ENCODE results near the gene USP31.

USP31 gene

DNA sequence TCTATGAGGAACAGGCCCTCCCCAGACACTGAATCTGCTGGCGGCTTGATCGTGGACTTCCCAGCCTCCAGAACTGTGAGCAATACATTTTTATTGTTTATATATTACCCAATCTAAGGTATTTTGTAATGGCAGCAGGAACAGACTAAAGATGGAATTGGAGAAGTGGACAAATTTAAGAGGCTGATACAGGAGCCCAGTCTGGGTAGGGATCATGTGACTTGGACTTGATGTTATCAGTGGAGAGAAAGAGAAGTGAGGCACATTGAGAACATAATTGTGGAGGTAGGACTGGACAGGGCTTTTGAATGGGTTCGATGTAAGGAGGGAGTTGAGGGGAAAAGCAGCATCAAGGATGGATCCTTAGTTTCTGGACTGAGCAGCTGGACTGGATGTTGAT lies 93.8 kb downstream of the USP31 start:
- H3K4me3 ChIP-seq (ENCODE audit: low read length) = no peak overlapping the region
- no peak for DNase-seq (ENCODE audit: low read depth)
- TF ChIP-seq, protein P1, sequence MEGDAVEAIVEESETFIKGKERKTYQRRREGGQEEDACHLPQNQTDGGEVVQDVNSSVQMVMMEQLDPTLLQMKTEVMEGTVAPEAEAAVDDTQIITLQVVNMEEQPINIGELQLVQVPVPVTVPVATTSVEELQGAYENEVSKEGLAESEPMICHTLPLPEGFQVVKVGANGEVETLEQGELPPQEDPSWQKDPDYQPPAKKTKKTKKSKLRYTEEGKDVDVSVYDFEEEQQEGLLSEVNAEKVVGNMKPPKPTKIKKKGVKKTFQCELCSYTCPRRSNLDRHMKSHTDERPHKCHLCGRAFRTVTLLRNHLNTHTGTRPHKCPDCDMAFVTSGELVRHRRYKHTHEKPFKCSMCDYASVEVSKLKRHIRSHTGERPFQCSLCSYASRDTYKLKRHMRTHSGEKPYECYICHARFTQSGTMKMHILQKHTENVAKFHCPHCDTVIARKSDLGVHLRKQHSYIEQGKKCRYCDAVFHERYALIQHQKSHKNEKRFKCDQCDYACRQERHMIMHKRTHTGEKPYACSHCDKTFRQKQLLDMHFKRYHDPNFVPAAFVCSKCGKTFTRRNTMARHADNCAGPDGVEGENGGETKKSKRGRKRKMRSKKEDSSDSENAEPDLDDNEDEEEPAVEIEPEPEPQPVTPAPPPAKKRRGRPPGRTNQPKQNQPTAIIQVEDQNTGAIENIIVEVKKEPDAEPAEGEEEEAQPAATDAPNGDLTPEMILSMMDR (conservative IDR thresholded peaks at IDR 0.05; ENCODE audit: low read length) = no peak

DNA sequence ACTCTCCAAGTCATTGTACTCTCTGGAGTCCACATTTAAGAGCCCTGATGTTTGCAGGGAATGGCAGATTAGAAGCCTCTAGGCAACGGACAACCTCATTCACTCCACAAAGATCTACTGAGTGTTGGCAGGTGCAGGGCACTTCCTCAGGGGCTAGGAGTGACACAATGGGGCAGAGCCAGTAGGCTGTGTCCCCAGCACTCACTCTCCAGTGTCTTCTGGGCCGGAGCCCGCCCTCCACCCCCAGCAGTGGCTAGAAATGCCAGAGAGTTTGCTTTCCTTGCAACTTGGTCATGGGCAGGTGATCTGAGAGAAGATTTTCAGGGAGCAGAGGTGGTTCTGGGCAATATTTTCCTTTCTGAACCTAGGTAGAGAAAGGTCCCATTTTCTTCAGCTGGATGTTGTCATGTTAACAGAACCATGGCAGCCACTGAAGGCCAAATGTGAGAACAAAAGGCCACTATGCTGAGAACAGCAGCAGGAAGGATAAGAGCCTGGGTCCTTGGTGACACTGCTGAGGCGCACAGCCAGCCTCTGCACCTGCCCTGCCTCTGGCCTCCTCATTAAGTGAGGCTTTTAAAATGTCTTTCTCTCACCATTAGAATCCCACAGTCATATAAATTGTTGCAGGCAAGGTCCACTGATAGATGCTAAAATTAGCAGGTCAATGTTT lies 96.2 kb downstream of the USP31 start:
- DNase-seq (ENCODE audit: low read depth) = no peak
- no peak overlapping the region for H3K4me3 ChIP-seq (ENCODE audit: low read length)
- TF ChIP-seq, protein P1 (conservative IDR thresholded peaks at IDR 0.05; ENCODE audit: low read length) = no peak

DNA sequence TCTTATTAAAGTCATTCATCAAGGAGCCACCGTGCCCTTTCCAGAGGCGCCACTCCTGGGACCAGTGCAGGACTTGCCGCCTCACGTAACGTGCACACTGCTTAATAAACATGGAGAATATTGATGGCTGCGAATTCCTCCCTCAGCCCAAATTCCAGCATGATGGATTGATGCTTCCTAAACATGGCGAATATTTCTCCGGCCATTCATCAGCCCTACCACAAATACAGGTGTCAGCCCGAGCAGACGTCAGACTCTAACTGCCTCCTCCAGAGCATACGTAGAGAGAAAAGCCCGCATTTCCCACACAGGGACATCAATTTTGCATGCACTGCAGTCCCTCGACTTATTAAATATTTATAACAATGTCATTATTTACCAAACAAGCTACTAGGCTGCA lies 97.0 kb downstream of the USP31 start:
- TF ChIP-seq, protein P1 (conservative IDR thresholded peaks at IDR 0.05; ENCODE audit: low read length) = no peak
- DNase-seq (ENCODE audit: low read depth) = no peak
- no peak overlapping the region for H3K4me3 ChIP-seq (ENCODE audit: low read length)

DNA sequence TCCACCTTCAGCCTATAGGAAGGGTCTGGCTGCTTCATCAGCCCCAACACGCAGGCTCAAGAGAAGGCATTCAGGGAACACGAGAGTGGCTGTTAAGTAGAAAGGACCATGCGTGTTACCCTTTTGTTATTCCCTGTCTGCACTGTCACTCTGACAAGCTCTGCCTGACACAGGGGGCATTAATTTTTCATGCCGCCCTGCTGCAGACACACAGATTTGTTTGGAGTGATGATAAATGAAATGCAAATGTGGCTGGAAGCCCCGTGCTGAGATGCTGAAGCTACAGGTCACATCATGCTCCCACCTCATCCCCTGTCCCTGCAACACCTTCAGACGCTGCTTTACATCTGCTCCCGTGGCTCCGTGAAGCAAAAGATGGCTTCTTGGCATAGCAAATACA lies 97.7 kb downstream of the USP31 start:
- DNase-seq (ENCODE audit: low read depth) = no peak
- TF ChIP-seq, protein P1 (conservative IDR thresholded peaks at IDR 0.05; ENCODE audit: low read length) = no peak
- no peak overlapping the region for H3K4me3 ChIP-seq (ENCODE audit: low read length)

DNA sequence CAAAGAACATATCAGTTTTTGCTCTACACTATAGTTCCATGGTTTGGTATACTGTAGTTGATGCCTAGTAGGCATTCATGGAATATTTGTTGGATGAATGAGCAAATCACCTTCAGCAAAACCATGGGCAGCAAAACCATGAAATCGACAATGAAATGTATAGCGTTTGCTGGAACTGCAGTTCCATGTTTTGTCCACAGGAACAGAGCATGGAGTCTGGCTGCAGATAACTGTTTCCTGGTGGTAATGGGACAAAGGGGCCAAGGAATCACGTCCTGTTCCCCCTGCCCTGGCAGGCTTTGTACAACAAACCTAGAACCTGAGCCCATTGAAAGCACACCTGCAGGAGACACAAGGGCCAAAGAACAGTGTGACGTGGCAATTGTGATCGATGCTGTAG lies 101.1 kb downstream of the USP31 start:
- TF ChIP-seq, protein P1 (conservative IDR thresholded peaks at IDR 0.05; ENCODE audit: low read length) = no peak
- no peak for DNase-seq (ENCODE audit: low read depth)
- H3K4me3 ChIP-seq (ENCODE audit: low read length) = no peak overlapping the region

DNA sequence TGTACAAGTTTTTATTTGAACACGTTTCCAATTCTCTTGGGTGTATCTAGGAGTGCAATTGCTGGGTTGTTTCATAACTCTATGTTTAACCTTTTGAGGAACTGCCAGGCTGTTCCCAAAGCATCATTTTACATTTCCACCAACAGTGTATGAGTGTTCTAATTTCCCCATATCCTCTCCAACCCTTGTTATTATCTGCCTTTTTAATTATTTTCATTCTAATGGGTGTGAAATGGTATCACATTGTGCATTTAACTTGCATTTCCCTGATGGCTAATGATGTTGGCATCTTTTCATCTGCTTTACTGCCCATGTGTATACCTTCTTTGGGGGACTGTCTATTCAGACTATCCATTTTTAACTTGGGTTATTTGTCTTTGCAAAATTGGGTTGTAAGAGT lies 104.2 kb downstream of the USP31 start:
- TF ChIP-seq, protein P1 (conservative IDR thresholded peaks at IDR 0.05; ENCODE audit: low read length) = no peak
- no peak for DNase-seq (ENCODE audit: low read depth)
- H3K4me3 ChIP-seq (ENCODE audit: low read length) = no peak overlapping the region

DNA sequence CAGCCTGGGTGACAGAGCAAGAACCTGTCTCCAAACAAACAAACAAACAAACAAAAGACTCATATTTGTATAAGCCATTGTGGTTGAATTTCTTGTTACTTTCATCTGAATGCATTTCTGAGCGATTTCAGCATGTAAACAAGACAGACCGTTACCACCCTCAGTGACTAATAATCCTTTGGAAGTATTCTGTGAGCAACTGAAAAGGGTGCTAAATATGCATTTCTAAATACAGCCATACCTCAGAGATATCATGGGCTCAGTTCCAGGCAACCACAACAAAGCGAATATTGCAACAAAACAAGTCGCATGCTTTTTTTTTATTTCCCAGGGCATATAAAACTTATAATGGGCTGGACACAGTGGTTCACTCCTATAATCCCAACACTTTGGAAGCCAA lies 109.0 kb downstream of the USP31 start:
- H3K4me3 ChIP-seq (ENCODE audit: low read length) = no peak overlapping the region
- no peak for DNase-seq (ENCODE audit: low read depth)
- TF ChIP-seq, protein P1 (conservative IDR thresholded peaks at IDR 0.05; ENCODE audit: low read length) = no peak

Data from AG10803 (cell line).